H7 (cell line): ENCODE measurements around the gene AHDC1. TPM values are rescaled to one million over a fixed set of nuclear protein-coding genes. Genes with fewer than 3 reads are reported as not detected.

ENCODE experiments used
- DNase-seq: peaks from one replicate; pipeline ENCODE4 v3.0.0; 2012
- H3K27me3 ChIP-seq: 2 replicates; pipeline ENCODE4 v1.6.0; 2011; ENCODE audit warnings: mild to moderate bottlenecking, low read length; ENCODE audit not compliant: control insufficient read depth, insufficient read depth
- H3K36me3 ChIP-seq: replicated peaks from 2 replicates; pipeline ENCODE4 v1.5.1; 2011; ENCODE audit warnings: low read length; ENCODE audit not compliant: control insufficient read depth, insufficient read depth
- H3K4me3 ChIP-seq: 2 replicates; pipeline ENCODE4 v1.5.1; 2011; ENCODE audit warnings: low read depth, mild to moderate bottlenecking, control low read depth, low read length, moderate library complexity; ENCODE audit not compliant: insufficient read depth
- total RNA-seq: library from RNA; depleted of rRNA; stranded (reverse); fragments of >200 nt; shearing (Covaris generic); gene quantifications from 2 replicates; pipeline ENCODE4 v1.2.3, GENCODE V29; 2014

AHDC1 gene
- total RNA-seq, 1 experiment from 2014 or later: 11.2 TPM

DNA sequence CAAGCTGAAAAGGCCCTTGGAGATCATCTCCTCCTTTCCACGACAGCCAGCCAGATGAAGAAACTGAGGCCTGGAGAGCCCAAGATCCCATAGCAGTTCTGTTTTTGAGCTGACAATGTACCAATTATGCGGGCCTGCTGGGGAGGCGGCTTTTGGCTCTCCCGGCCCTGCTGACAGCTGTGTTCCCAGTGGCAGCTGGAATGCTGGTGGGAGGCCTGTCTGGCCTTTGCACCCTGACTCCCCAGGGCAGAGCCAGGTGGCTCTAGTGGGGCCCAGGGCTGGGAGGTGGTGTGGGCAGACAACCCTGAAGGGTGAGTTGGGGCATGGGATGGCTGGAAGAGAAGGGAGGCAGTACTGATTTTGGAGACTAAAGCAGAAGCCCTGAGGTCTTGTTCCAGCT lies 83.3 kb downstream of the AHDC1 start:
- H3K27me3 ChIP-seq: no peaks in the 10 kb centered on the region
- no peak for DNase-seq
- no peak overlapping the region for H3K4me3 ChIP-seq
- H3K36me3 ChIP-seq: no peaks in the 10 kb centered on the region

DNA sequence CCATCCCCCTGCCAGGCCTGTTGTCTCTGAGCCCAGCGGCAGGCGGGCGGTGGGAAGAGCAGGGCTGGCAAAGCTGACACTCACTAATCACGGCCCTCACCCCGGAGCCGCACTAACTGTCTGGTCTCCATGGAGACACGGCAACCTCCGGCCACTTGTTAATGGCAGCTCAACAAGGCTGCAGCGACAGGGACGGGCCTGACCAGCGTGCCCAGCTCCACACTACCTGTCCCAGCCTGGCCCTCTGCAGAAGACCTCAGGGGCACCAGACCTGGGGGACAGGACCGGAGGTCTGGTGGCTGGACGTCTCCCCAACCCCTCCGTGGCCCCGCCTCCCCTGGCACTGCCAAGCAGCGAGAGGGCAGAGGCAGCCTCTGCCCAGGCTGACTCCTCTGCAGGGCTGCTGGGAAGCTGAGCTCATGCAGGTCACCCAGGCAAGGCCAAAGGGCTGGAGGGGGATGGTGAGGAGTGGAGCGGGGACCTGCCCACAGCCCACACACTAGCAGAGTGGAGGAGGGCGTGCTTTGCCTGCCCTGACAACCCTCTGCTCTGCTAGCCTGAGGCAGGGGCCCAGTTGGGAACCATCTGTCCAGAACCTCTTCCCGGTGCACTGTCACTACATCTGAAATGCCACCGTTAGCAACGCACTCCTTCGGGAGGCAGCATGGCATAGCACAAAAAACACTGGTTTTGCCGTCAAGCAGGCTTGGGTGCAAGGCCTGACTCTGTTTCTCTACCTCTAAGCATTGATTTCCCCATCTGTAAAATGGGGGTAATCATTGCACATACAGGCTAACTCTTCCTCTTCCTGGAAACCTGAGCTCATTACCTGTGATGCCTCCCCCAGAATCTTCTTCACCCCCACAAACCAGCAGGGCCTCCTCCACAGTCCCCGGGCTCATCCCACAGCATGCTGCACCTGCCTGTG lies 84.3 kb downstream of the AHDC1 start:
- Histone ChIP-seq H3K27me3 (no peaks in the 10 kb centered on the region), H3K4me3 (no peak overlapping the region), H3K36me3 (no peaks in the 10 kb centered on the region)
- DNase-seq: peak; percentile 83

DNA sequence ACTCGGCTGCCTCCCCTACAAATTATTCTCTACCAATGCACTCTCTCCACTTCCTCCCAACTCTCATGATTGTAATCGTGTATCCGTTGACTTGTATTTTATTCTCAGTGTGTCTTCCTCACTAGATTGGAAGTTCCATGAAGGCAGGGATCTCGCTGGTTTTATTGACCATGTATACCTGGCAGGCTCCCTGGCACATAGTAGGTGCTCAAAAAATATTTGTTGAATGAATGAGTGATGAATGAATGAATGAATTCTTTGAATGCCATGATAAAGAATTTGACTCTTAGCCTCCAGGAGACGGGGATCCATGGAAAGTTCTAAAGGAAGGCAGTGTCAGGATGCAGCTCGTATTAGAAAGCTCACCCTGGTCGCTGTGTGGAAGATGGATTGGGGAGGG lies 85.1 kb downstream of the AHDC1 start:
- no peak for DNase-seq
- Histone ChIP-seq H3K36me3 (no peaks in the 10 kb centered on the region), H3K27me3 (no peaks in the 10 kb centered on the region), H3K4me3 (no peak overlapping the region)

DNA sequence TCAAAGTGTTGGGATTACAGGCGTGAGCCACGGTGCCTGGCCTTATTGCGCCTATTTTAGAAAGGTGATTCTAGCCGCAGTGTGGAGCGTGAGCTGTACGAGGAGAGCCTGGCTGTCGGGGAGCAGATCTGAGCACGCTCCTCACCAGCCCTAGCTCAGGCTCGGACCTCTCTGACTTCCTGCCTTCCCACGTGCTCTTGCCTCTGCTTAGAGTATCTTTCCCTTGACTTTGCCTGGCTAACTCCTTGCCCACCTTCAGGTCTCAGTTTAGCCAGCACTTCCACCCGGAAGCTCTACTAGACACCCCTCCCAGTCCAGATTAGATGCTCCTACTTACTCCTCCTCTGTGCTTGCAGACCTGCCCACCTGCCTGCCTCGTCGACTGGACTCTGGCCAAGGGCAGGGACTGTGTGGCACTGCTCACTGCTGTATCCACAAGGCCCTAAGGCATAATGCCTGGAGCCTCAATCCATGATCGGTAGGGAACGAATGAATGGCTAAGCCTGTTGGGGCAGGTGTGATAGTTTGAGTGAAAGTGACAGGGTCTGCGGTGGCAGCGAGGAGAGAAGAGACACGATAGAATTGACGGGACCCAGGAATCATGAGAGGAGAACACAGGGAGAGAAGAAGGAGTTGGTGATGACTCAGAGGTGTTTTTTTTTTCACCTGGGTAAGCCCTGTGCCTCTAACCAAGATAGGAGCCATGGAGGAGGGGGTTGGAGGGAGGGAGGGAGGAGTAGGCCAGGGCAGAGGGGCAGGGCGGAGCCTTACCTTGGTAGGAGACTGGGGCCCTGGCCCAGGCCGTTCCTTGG lies 85.8 kb downstream of the AHDC1 start:
- no peaks in the 10 kb centered on the region for H3K27me3 ChIP-seq
- peak; percentile 72 for DNase-seq
- H3K4me3 ChIP-seq: no peak overlapping the region
- H3K36me3 ChIP-seq: no peaks in the 10 kb centered on the region

DNA sequence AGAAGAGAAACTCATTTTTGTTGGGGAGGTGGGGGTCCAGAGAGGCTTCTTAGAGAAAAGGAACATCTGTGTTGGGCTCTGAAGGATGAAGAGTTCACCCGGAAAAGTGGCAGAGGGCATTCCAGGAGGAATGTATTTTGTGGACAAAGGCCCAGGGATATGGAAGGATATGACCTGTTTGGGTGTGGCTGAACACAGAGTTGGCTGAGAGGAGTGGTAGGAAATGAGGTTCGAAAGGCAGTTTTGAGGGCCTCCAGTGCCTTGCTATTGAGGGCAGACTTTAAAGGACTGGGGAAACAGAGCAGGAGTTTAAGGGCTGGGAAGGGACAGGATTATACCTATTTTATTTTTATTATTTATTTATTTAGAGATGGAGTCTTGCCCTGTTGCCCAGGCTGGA lies 86.6 kb downstream of the AHDC1 start:
- Histone ChIP-seq H3K27me3 (no peaks in the 10 kb centered on the region), H3K4me3 (no peak overlapping the region), H3K36me3 (no peaks in the 10 kb centered on the region)
- no peak for DNase-seq

DNA sequence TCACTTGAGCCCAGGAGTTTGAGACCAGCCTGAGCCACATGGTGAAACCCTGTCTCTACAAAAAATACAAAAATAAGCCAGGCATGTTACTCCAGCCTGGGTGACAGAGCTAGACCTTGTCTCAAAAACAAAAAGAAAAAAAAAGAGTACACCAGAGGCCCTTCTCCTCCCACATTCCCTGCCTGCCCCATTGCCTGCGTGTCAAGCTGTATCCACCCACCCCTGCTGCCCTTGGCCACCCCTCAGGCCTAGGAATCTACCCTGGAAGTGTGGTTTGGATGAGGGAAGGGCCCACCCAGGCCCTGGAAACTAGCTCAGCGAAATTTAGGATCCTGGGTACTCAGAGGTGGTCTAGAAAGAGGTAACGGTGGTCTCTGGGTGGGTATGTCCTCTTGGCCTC lies 88.3 kb downstream of the AHDC1 start:
- Histone ChIP-seq H3K27me3 (no peaks in the 10 kb centered on the region), H3K4me3 (no peak overlapping the region), H3K36me3 (no peaks in the 10 kb centered on the region)
- DNase-seq: no peak

DNA sequence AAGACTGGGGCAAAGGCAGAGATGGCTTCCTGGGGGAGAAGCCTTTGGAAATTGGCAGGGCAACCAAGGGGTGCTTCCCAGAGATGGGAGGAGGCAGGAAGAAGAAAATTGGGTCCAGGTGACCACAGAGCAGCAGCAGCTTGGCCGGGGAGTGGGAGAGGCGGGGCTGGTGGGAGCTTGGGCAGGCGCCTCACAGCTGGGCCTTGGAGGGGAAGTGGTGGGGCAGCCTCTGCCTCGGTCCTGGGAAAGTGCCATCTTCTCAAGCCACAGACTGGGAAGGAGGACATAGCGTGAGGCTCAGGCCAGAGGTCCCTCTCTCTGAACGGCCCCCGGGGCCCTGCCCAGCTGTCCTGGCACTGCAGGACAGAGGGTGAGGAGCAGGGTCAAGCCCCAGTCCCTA lies 90.0 kb downstream of the AHDC1 start:
- DNase-seq: peak; percentile 59
- Histone ChIP-seq H3K27me3 (no peaks in the 10 kb centered on the region), H3K36me3 (no peaks in the 10 kb centered on the region), H3K4me3 (no peak overlapping the region)

DNA sequence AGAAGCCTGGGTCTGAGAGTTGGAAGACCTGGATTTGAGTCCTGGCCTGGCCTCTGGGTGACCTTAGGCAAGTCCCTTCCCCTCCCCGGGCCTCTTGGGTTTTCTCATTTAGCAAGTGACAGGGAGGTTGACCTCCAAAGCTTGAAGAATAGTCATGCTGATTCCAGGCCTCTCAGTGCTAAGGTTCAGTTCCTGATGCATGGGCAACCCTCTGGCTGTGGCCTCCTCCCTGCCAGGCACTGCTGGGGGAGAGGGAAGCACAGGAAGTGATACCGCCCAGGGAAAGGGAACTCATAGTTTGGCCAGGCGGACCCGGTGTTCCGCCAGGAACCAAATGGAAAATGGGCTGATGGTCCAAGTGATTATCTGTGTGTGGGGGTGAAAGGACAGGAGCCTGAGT lies 90.4 kb downstream of the AHDC1 start:
- Histone ChIP-seq H3K27me3 (no peaks in the 10 kb centered on the region), H3K4me3 (no peak overlapping the region), H3K36me3 (no peaks in the 10 kb centered on the region)
- peak; percentile 32 for DNase-seq

DNA sequence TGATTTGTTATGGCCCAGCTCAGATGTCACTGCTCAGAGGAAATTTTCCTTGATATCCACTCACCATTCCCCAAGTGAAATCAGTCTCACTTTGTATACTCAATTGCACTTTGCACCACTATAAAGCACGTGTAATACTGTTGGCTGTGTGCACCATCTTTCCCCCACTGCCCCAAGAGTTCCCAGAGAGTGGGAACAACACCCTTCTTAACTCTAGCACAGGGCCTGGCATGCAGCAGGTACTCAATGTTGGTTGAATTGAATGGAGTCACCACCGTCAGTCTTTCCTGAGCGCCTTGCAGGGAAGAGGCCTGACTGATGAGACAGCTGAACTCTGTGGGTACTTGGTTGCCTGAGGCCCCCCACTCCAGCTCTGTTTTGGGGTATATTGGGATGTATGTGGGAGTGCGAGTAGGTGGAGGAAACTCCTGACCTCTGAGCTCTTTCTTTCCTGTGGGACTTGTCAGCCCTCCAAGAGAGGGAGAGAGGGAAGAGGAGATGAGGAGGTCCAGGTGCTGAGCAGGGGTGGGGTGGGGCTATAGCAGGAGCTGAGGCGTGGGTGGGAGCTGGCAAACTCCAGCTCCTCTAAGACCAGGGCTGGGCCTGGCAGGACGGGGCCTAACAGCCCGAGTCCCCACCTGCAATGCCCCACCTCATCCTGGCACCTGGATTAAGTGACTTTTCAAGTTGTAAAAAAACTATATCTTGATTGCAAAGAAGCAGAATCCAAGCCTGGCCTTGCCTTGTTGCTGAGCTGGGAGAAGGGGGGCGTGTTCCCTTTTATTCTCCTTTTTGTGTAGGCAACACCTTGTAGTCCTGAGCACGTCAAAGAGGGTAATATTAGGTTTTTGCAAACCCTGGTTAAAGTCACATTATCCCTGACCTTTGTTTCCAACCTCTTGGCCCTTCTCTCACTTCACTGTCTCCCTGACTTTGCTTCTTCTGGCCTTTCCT lies 94.5 kb downstream of the AHDC1 start:
- Histone ChIP-seq H3K27me3 (no peaks in the 10 kb centered on the region), H3K4me3 (no peak overlapping the region), H3K36me3 (no peaks in the 10 kb centered on the region)
- DNase-seq: peak; percentile 21

DNA sequence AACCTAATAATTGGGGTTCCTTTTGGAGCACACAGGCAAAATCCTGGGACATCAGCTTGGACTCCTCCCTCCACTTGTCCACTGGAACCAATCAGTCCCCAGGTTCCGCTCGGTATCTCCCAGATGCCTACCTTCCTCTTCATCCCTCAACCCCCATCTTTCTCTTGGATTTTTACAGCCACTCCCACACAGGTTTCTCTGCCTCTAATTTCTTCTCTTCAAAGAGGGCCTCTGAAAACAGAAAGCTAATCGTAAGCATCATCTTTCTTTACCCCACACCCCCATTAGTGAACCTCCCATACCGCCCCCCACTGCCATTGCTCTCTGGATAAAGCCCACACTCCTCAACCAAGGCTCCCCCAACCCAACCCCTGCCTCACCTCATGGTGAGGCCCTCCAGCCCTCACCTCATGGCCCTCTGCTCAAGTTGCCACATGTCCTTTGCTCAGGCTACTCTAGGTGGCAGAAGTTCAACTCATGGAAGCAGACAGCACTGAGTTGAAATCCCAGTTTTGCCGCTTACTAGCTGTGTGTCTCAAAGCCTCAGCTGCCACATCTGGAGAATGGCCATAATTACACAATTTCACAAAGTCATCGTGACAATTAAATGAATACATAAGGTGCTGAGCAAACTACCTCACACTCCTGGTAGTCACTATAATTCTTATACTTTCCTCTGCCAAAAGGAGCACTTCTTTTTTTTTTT lies 95.8 kb downstream of the AHDC1 start:
- peak; percentile 80 for DNase-seq
- Histone ChIP-seq H3K27me3 (no peaks in the 10 kb centered on the region), H3K36me3 (no peaks in the 10 kb centered on the region), H3K4me3 (no peak overlapping the region)

DNA sequence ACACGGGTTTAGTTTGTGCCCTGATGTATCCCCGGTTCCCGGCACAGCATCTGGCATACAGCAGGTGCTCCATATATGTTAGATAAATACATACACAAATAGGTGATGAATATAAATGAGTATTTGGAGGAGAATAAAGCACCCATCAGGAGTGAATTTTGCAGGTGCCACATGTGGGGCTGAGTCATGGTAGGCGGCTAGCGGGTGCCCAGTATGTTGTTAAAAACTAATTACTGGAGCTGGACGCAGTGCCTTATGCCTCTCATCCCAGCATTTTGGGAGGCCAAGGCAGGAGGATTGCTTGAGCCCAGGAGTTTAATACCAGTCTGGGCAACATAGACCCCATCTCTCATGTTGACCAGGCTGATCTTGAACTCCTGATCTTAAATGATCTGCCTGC lies 97.2 kb downstream of the AHDC1 start:
- peak; percentile 17 for DNase-seq
- H3K36me3 ChIP-seq: no peaks in the 10 kb centered on the region

DNA sequence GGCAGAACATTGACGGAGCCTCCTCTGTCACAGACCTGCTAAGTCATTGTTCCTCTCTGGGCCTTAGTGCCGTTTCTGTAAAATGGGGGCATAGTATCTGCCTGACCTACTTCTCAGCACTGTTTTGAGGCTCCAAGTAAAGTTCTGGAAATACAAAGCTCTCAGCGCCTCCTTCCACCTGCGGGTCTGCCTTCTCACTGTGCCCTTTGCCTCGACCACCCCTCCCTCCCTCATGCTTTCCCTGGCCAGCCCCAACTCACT lies 98.6 kb downstream of the AHDC1 start:
- DNase-seq: peak; percentile 49
- no peaks in the 10 kb centered on the region for H3K36me3 ChIP-seq
- H3K4me3 ChIP-seq: no peak overlapping the region
- H3K27me3 ChIP-seq: no peaks in the 10 kb centered on the region

More for the DNA sequence above, 97.2 kb downstream of the AHDC1 start:
- H3K27me3 ChIP-seq: no peaks in the 10 kb centered on the region
- no peak overlapping the region for H3K4me3 ChIP-seq

DNA sequence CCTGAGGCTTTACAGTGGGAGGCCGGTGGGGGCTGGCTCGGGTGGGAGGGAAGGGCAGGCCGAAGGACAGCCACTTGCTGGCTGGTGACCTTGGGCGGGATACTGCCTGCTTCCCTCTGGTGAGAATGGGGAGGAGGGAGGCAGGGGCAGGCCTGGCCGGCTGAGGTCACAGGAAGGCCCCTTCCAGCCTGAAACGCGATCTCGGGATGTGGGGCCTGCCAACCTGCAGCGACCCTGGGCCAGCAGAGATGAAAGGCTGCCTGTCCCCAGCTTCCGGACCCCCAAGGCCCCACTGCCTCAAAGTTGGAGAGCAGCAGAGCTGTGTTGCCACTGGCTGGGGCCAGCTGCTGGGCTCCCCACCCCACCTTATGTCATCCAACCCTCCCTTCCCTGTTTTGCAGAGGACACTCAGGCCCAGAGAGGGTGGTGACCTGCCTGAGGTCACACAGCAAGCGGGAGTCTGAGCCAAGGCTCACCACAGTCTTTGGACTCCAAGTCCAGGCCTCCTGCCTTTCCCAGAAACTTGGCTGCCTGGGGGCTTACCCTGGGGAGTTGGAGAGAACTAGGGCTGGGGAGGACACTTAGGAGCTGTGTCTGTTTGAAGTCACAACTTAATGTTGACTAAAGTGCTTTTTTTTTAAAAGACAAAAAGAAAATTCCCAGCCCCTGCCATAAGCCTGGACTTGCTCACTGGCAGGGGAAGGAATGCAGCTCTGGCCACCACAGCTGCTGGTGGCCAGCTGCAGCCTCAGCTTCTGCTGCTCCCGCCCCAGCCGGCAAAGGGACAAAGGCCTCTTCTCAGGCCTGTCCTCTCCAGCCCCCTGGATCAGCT lies 99.1 kb downstream of the AHDC1 start:
- Histone ChIP-seq H3K36me3 (no peaks in the 10 kb centered on the region), H3K27me3 (no peaks in the 10 kb centered on the region), H3K4me3 (no peak overlapping the region)
- DNase-seq: peak; percentile 87
